PC-3 (cell line): Measurements from ENCODE around the gene NOC2L. TPM values are rescaled to one million over a fixed set of nuclear protein-coding genes. Genes with fewer than 3 reads are reported as not detected.
"Not testable (repeated sequence)": the region's sequence is repeated elsewhere in the genome, so short reads cannot be mapped to it uniquely, and the experiment has no call there.

Experiments used
- ATAC-seq: fragments of 200-7000 bp; cut with Tn5 transposase; 2 replicates; pipeline ENCODE4 v1.9.1; 2020; ENCODE audit warnings: mild to moderate bottlenecking, moderate library complexity
- BruUV-seq: library from RNA; stranded (reverse); fragments of 400-500 nt; replicated peaks from 2 replicates; lab custom pipeline; 2021; lab: Mats Ljungman, UMichigan
- CTCF ChIA-PET: fragments of 300-600 bp; sonication (Branson Sonifier 250); formaldehyde crosslinking; loops from one replicate; lab custom pipeline; 2022; ENCODE audit warnings: antibody characterized with exemption; lab: Charles Lee
- POLR2A ChIA-PET: fragments of 300-600 bp; sonication (Branson Sonifier 250); formaldehyde crosslinking; loops from one replicate; lab custom pipeline; 2022; ENCODE audit warnings: antibody characterized with exemption; ENCODE audit not compliant: unreplicated experiment; lab: Charles Lee
- DNase-seq: peaks from one replicate; pipeline ENCODE4 v3.0.0-alpha.2; 2015
- H2AFZ ChIP-seq: fragments of 300-600 bp; sonication (generic); 2 replicates; pipeline ENCODE4 v1.6.0; 2016; ENCODE audit warnings: antibody characterized with exemption, low read length
- H3F3A ChIP-seq: fragments of 300-600 bp; sonication (generic); one replicate; pipeline ENCODE4 v1.6.0; 2017; ENCODE audit warnings: antibody characterized with exemption, low read length, control low read depth, mild to moderate bottlenecking; ENCODE audit not compliant: unreplicated experiment
- H3K27ac ChIP-seq: fragments of 300-600 bp; sonication (generic); 2 replicates; pipeline ENCODE4 v1.5.1; 2016; ENCODE audit warnings: mild to moderate bottlenecking, low read length
- H3K27me3 ChIP-seq: fragments of 300-600 bp; sonication (generic); 2 replicates; pipeline ENCODE4 v1.6.1; 2016; ENCODE audit warnings: low read length, mixed read lengths
- H3K36me3 ChIP-seq: fragments of 300-600 bp; sonication (generic); 2 replicates; pipeline ENCODE4 v1.6.1; 2016; ENCODE audit warnings: low read depth, mixed run types, low read length, mixed read lengths
- H3K4me1 ChIP-seq: fragments of 300-600 bp; sonication (generic); 2 replicates; pipeline ENCODE4 v1.5.1; 2016; ENCODE audit warnings: low read length; ENCODE audit not compliant: insufficient read depth
- H3K4me2 ChIP-seq: fragments of 300-600 bp; sonication (generic); 2 replicates; pipeline ENCODE4 v1.6.0; 2016; ENCODE audit warnings: low read length
- H3K4me3 ChIP-seq: fragments of 300-600 bp; sonication (generic); 2 replicates; pipeline ENCODE4 v1.5.1; 2016; ENCODE audit warnings: mild to moderate bottlenecking, low read length, mixed read lengths
- H3K79me2 ChIP-seq: fragments of 300-600 bp; sonication (generic); 2 replicates; pipeline ENCODE4 v1.6.1; 2017; ENCODE audit warnings: low read length, mixed read lengths
- H3K9ac ChIP-seq: fragments of 300-600 bp; sonication (generic); 2 replicates; pipeline ENCODE4 v1.6.0; 2016; ENCODE audit warnings: mild to moderate bottlenecking, low read length
- H3K9me2 ChIP-seq: fragments of 300-600 bp; sonication (generic); replicated peaks from 2 replicates; pipeline ENCODE4 v1.6.1; 2016; ENCODE audit warnings: mixed run types, low read length, mixed read lengths
- H3K9me3 ChIP-seq: fragments of 300-600 bp; sonication (generic); 2 replicates; pipeline ENCODE4 v1.6.1; 2016; ENCODE audit warnings: low read length, mixed read lengths
- H4K20me1 ChIP-seq: fragments of 300-600 bp; sonication (generic); 2 replicates; pipeline ENCODE4 v1.6.1; 2016; ENCODE audit warnings: low read length, mixed read lengths
- CTCF ChIP-seq: fragments of 300-600 bp; sonication (generic); conservative IDR thresholded peaks from 2 replicates; pipeline ENCODE4 v1.5.1; 2017; ENCODE audit warnings: antibody characterized with exemption, low read depth, mild to moderate bottlenecking, low read length
- EZH2 ChIP-seq: fragments of 300-600 bp; sonication (generic); IDR thresholded peaks from one replicate; pipeline ENCODE4 v1.6.1; 2017; ENCODE audit warnings: antibody characterized with exemption, mild to moderate bottlenecking, low read length; ENCODE audit not compliant: unreplicated experiment
- EZH2phosphoT487 ChIP-seq: fragments of 300-600 bp; sonication (generic); IDR thresholded peaks from 2 replicates; pipeline ENCODE4 v1.6.1; 2018; ENCODE audit warnings: mild to moderate bottlenecking, antibody characterized with exemption, low read length, borderline replicate concordance
- intact Hi-C: fragments of 100-400 bp; cut with micrococcal nuclease; formaldehyde crosslinking; loops from 2 replicates; pipeline ENCODE4 v1.9.0; 2023
- total RNA-seq: library from RNA; depleted of rRNA; stranded (reverse); fragments of >200 nt; gene quantifications from 2 replicates; pipeline ENCODE4 v1.2.3, GENCODE V29; 2014

NOC2L gene
- total RNA-seq, 1 experiment from 2014 or later, result 262 TPM

GRCh38 chr1:902802-903201 is 56.3 kb downstream of the NOC2L start:
- Histone ChIP-seq H3K9me2 (no peaks in the 10 kb centered on the region), H4K20me1 (no peaks in the 10 kb centered on the region), H3K36me3 (no peaks in the 10 kb centered on the region), H3K9ac (no peak overlapping the region), H3F3A (no peaks in the 10 kb centered on the region), H3K4me3 (no peak overlapping the region), H2AFZ (no peak overlapping the region), H3K9me3 (no peaks in the 10 kb centered on the region), H3K27me3 (no peaks in the 10 kb centered on the region), H3K27ac (no peak overlapping the region), H3K79me2 (no peaks in the 10 kb centered on the region), H3K4me2 (no peak overlapping the region), H3K4me1 (peaks cover 22% of the 10 kb centered on the region)
- no peak for DNase-seq
- ChIA-PET POLR2A (no interaction called here), CTCF (no interaction called here)
- TF ChIP-seq EZH2, result no peak
- TF ChIP-seq EZH2phosphoT487, result no peak
- no peak for TF ChIP-seq CTCF
- ATAC-seq, result no peak
- BruUV-seq, result no TSS peak
- intact Hi-C loops, result no loop called here

- Histone ChIP-seq H2AFZ (no peak overlapping the region), H3K9me2 (no peaks in the 10 kb centered on the region), H3F3A (no peaks in the 10 kb centered on the region), H3K4me1 (peaks cover 12% of the 10 kb centered on the region), H3K27me3 (peaks cover 6% of the 10 kb centered on the region; the same call in 1 of the 2 replicates), H3K79me2 (no peaks in the 10 kb centered on the region), H3K4me2 (no peak overlapping the region), H4K20me1 (no peaks in the 10 kb centered on the region), H3K9me3 (no peaks in the 10 kb centered on the region), H3K27ac (no peak overlapping the region), H3K4me3 (no peak overlapping the region), H3K36me3 (no peaks in the 10 kb centered on the region), H3K9ac (no peak overlapping the region)
- DNase-seq (no peak), ATAC-seq (no peak)
- POLR2A ChIA-PET, result no interaction called here
- no TSS peak for BruUV-seq
- CTCF ChIA-PET, result no interaction called here
- intact Hi-C loops, result no loop called here
- TF ChIP-seq EZH2 (no peak), CTCF (no peak), EZH2phosphoT487 (no peak)
Measured at GRCh38 chr1:901108-901859, 57.8 kb downstream of the NOC2L start.

- no peaks in the 10 kb centered on the region for H3K9me2 ChIP-seq
- peaks cover 3% of the 10 kb centered on the region; the same call in 1 of the 2 replicates for H3K4me1 ChIP-seq
- intact Hi-C loops, result no loop called here
- H4K20me1 ChIP-seq, result no peaks in the 10 kb centered on the region
- no peaks in the 10 kb centered on the region for H3K9me3 ChIP-seq
- BruUV-seq, result no TSS peak
- no peak for TF ChIP-seq CTCF
- TF ChIP-seq EZH2, result no peak
- TF ChIP-seq EZH2phosphoT487, result no peak
- H3K4me3 ChIP-seq, result no peak overlapping the region
- DNase-seq, result no peak
- no peak overlapping the region for H3K4me2 ChIP-seq
- H2AFZ ChIP-seq, result no peak overlapping the region
- H3K27me3 ChIP-seq, result peaks cover 6% of the 10 kb centered on the region; the same call in 1 of the 2 replicates
- H3K79me2 ChIP-seq, result no peaks in the 10 kb centered on the region
- H3F3A ChIP-seq, result no peaks in the 10 kb centered on the region
- no peak overlapping the region for H3K9ac ChIP-seq
- no peaks in the 10 kb centered on the region for H3K36me3 ChIP-seq
- no peak for ATAC-seq
- H3K27ac ChIP-seq, result no peak overlapping the region
- ChIA-PET POLR2A (no interaction called here), CTCF (no interaction called here)
Measured at GRCh38 chr1:899636-900317, 59.3 kb downstream of the NOC2L start.

- POLR2A ChIA-PET, intact Hi-C loops, H3K79me2 ChIP-seq, H3K27ac ChIP-seq, H3K4me2 ChIP-seq, H3K9me2 ChIP-seq, ATAC-seq, H3K27me3 ChIP-seq, H2AFZ ChIP-seq, H3K4me1 ChIP-seq, CTCF ChIA-PET, BruUV-seq, H3K9me3 ChIP-seq, DNase-seq, H3K4me3 ChIP-seq, H4K20me1 ChIP-seq, H3F3A ChIP-seq, H3K36me3 ChIP-seq, H3K9ac ChIP-seq: not testable (repeated sequence)
Measured at GRCh38 chr1:897951-898350, 61.1 kb downstream of the NOC2L start.
